ENCODE measurements around the gene ZNF678. TPM values are rescaled to one million over a fixed set of nuclear protein-coding genes. Genes with fewer than 3 reads are reported as not detected.

Gene ZNF678
- total RNA-seq, 2 donors from 2014 or later = 11.2 to 22.4 TPM

GRCh38 chr1:227558732-227559262, 4.6 kb upstream of the ZNF678 start:
- Histone ChIP-seq H3K27ac (no peak overlapping the region), H3K27me3 (peaks cover 0 to 17% of the 10 kb centered on the region in 2 donors), H3K9me3 (no peaks in the 10 kb centered on the region), H3K4me3 (no peak overlapping the region), H3K36me3 (replicated peaks in 1 of 2; ENCODE audit: insufficient read depth in 1 of 2, low read depth in 2 of 2) (no peaks in the 10 kb centered on the region), H3K4me1 (peaks cover 13% of the 10 kb centered on the region)
- TF ChIP-seq POLR2A (IDR thresholded peaks at IDR 0.05) (no peak), CTCF (IDR thresholded peaks at IDR 0.05) (no peak)
- intact Hi-C loops (cut with DNase I) = no loop called here
- ATAC-seq (no peak), DNase-seq (peak in 1 of 4 donors; percentile 11)
- 70 to 80% methylated on average over 17 to 20 of the region's 20 CpGs for WGBS, 2 donors

GRCh38 chr1:227559499-227559898, 3.9 kb upstream of the ZNF678 start:
- Histone ChIP-seq H3K27me3 (peaks cover 0 to 17% of the 10 kb centered on the region in 2 donors), H3K4me1 (peaks cover 16% of the 10 kb centered on the region), H3K9me3 (no peaks in the 10 kb centered on the region), H3K36me3 (replicated peaks in 1 of 2; ENCODE audit: insufficient read depth in 1 of 2, low read depth in 2 of 2) (no peaks in the 10 kb centered on the region), H3K27ac (no peak overlapping the region), H3K4me3 (no peak overlapping the region)
- 40 to 67% methylated on average over 18 to 27 of the region's 27 CpGs for WGBS, 2 donors
- intact Hi-C loops (cut with DNase I) = no loop called here
- ATAC-seq (no peak), DNase-seq (peak in 1 of 4 donors; percentile 11)
- no peak for TF ChIP-seq POLR2A (IDR thresholded peaks at IDR 0.05)
- no peak for TF ChIP-seq CTCF (IDR thresholded peaks at IDR 0.05)

GRCh38 chr1:227559926-227560325, 3.4 kb upstream of the ZNF678 start:
- peaks cover 19% of the 10 kb centered on the region for H3K4me1 ChIP-seq
- H3K36me3 ChIP-seq (replicated peaks in 1 of 2; ENCODE audit: insufficient read depth in 1 of 2, low read depth in 2 of 2) = no peaks in the 10 kb centered on the region
- intact Hi-C loops (cut with DNase I) = no loop called here
- WGBS, 2 donors = 74 to 80% methylated on average over 12 of the region's 12 CpGs
- no peak overlapping the region for H3K4me3 ChIP-seq
- H3K27ac ChIP-seq = no peak overlapping the region
- H3K27me3 ChIP-seq = peaks cover 0 to 17% of the 10 kb centered on the region in 2 donors
- no peaks in the 10 kb centered on the region for H3K9me3 ChIP-seq
- ATAC-seq (no peak), DNase-seq (no peak)
- TF ChIP-seq CTCF (IDR thresholded peaks at IDR 0.05) = no peak

- no peaks in the 10 kb centered on the region for H3K9me3 ChIP-seq
- H3K36me3 ChIP-seq (replicated peaks in 1 of 2; ENCODE audit: insufficient read depth in 1 of 2, low read depth in 2 of 2) = no peaks in the 10 kb centered on the region
- peaks cover 19% of the 10 kb centered on the region for H3K4me1 ChIP-seq
- H3K27me3 ChIP-seq = peaks cover 0 to 17% of the 10 kb centered on the region in 2 donors
- ATAC-seq (no peak), DNase-seq (peak in 1 of 4 donors; percentile 10)
- H3K27ac ChIP-seq = no peak overlapping the region
- no peak overlapping the region for H3K4me3 ChIP-seq
- no peak for TF ChIP-seq POLR2A (IDR thresholded peaks at IDR 0.05)
- no peak for TF ChIP-seq CTCF (IDR thresholded peaks at IDR 0.05)
- intact Hi-C loops (cut with DNase I) = no loop called here
- WGBS, 2 donors = 21 to 37% methylated on average over 24 to 49 of the region's 57 CpGs
These were observed 2.8 kb upstream of the ZNF678 start for GRCh38 chr1:227560393-227561173.

Data from body of pancreas (tissue), 4 donors.